Sigmoid colon (tissue), 4 donors: Measurements from ENCODE around the gene POU3F1.

ENCODE experiments used
- POLR2A ChIP-seq, 2 donors: fragments of 450-650 bp; IDR thresholded peaks; one replicate each; pipeline ENCODE4 v1.6.1; 2016; ENCODE audit warnings: antibody characterized with exemption in 2 of 2, mild to moderate bottlenecking in 2 of 2, moderate library complexity in 2 of 2
- POLR2AphosphoS5 ChIP-seq, 4 donors: sonication (generic); formaldehyde crosslinking; IDR thresholded peaks; one replicate each; pipeline ENCODE4 v1.6.1; 2017; ENCODE audit warnings: antibody characterized with exemption in 4 of 4
- TF ChIP-seq, protein P1 (sequence below), 4 experiments: fragments of 450-650 bp in 3 of 4; fragments of 200-600 bp in 1 of 4; IDR thresholded peaks; one replicate each; pipeline ENCODE4 v1.5.1; 2016 to 2019; ENCODE audit warnings: antibody characterized with exemption in 4 of 4, mild to moderate bottlenecking in 3 of 4, moderate library complexity in 2 of 4

DNA sequence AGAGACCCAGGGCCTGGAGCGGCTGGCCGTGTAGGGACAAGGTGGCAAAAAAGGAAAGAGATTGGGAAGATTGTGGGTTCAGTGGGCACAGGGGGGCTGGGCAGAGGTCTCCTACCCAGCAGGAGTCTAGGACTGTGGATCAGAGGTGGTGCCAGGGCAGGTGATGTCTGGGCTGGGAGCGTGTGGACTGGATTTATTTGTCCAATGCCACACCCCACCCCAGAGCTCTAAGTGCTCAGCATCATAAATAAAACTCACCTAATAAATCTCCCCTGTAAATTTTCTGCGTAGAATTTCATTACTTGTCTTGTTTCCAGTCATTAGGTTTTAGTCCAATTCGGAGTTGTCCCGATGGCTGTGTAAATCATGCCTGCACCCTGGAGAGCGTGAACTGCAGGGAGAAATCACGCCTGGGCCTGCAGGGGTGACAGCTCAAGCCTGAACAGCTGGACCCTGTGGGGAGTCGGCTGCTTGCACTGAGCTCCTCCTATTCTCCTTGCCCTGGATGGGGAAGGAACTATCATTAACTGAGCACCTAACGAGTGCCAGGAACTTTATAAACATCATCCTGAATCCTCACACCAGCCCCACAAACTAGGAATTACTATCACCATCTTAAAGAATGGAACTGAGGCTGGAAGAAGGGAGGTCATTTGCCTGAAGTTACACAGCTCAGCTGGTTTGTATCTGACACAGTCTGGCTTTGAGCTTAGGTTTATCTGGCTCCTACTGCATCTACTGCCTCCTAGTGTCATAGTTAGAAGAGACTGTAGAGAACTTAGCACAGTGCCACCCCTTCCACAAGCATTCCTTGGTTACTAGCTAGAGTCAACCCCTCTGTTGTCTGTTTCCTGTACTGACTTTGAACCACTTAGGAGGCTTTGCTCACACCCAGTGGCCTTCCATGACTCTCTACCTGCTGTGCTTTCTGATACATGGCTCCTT lies 25.0 kb upstream of the POU3F1 start:
- TF ChIP-seq POLR2A (IDR thresholded peaks at IDR 0.05) (no peak), POLR2AphosphoS5 (IDR thresholded peaks at IDR 0.05) (no peak)
- TF ChIP-seq, protein P1, sequence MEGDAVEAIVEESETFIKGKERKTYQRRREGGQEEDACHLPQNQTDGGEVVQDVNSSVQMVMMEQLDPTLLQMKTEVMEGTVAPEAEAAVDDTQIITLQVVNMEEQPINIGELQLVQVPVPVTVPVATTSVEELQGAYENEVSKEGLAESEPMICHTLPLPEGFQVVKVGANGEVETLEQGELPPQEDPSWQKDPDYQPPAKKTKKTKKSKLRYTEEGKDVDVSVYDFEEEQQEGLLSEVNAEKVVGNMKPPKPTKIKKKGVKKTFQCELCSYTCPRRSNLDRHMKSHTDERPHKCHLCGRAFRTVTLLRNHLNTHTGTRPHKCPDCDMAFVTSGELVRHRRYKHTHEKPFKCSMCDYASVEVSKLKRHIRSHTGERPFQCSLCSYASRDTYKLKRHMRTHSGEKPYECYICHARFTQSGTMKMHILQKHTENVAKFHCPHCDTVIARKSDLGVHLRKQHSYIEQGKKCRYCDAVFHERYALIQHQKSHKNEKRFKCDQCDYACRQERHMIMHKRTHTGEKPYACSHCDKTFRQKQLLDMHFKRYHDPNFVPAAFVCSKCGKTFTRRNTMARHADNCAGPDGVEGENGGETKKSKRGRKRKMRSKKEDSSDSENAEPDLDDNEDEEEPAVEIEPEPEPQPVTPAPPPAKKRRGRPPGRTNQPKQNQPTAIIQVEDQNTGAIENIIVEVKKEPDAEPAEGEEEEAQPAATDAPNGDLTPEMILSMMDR (IDR thresholded peaks at IDR 0.05): no peak
